RKO (cell line): ENCODE results near the gene ARHGAP22.

Experiments
- DNase-seq: peaks from one replicate; pipeline ENCODE4 v3.0.0-alpha.2; 2016; ENCODE audit warnings: low spot score

ARHGAP22 gene

DNA sequence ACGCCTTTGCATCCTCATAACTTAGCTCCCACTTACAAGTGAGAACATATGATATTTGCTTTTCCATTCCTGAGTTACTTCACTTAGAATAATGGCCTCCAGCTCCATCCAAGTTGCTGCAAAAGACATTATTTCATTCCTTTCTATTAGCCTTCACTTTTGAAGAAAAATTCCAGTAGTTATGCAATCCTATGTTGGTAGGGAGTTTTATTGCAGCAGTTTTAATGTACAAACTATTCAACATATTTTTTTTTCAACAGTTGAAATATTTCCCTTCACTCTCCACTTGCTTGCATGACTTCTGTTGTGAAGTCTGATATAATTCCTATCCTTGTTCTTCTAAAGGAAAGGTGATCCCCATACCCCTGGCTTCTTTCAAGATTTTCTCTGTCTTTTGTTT, 27.3 kb upstream of the ARHGAP22 start:
- no peak for DNase-seq

DNA sequence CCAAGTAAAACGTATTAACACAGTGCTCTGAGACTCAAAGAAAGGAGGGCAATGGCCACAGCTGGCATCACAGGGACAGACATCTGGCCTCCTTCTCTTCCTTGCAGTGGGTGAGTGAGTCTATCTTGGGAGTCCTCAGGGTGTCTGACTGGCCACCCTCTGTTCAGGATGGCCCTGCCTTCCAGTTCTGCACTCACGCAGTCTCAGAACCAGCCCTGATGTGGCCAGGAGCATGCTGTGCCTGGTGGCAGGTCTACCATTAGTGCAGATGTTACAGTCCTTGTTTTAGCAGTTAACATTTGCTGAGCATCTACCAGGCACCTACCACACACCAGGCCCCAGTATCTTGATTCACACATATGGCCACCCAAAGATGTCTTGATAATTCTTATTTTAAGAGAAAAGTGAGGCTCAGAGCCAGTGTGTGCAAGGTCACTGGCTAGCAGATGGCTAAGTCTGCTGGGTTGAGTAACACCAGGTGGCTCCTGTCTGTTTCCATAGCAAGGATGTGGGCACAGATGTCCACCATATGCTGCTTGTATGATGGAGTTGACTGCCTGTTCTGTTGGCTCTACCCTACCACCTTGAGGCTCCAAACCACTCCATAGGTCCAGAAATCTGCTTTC, 23.2 kb upstream of the ARHGAP22 start:
- no peak for DNase-seq

- DNase-seq, result no peak
Measured at GRCh38 chr10:48626986-48627731, 22.3 kb upstream of the ARHGAP22 start.

DNA sequence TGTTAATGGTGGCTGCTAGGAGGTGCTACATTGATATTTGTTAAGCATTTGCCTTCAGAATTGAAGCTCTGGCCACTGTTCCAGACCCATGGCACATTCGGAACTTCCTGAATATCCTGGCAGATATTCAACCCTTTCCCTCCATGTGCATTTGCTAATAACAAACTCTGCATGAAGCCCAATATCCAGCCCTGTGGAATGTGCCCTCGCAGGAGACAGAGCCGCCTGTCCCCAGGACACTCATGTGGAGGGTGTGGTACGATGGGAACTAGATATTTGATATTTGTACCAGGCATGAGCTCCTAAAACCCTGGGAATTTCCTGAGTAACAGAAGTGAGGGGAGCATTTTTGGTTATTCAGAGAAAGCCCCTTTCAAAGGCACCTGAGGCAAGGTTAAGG, 21.6 kb upstream of the ARHGAP22 start:
- no peak for DNase-seq

- no peak for DNase-seq
Measured at GRCh38 chr10:48625826-48626134, 20.9 kb upstream of the ARHGAP22 start.

DNA sequence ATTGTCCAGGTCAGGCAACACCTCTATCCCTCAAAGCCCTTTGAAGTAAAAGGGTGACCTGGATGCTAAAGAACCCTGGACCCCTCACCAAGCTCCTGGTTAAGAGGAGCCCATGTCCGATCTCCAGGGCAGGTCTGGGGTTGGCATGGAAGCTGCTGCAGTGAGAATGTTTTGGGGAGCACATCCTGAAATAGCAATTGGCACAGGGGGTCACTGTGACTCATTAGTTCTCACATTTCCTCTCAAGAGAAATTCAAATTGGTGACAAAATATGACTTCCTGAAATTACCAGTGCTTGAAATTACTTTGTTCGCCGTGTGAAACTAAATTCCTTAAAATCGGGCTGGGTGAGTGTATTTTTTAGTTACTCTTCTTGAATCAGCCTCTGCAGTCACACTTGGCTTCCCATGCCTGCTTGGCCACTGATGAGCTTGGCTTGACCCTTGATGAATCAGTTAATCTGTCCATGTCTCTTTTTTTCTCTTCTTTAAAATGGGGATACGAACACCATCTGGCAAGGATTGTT, 18.8 kb upstream of the ARHGAP22 start:
- DNase-seq, result peak; percentile 88

- no peak for DNase-seq
Measured at GRCh38 chr10:48623009-48623408, 18.1 kb upstream of the ARHGAP22 start.

GRCh38 chr10:48620719-48621118, 15.8 kb upstream of the ARHGAP22 start:
- DNase-seq, result no peak

GRCh38 chr10:48616436-48616835, 11.6 kb upstream of the ARHGAP22 start:
- no peak for DNase-seq

GRCh38 chr10:48614481-48615390, 9.9 kb upstream of the ARHGAP22 start:
- peak; percentile 64 for DNase-seq

DNA sequence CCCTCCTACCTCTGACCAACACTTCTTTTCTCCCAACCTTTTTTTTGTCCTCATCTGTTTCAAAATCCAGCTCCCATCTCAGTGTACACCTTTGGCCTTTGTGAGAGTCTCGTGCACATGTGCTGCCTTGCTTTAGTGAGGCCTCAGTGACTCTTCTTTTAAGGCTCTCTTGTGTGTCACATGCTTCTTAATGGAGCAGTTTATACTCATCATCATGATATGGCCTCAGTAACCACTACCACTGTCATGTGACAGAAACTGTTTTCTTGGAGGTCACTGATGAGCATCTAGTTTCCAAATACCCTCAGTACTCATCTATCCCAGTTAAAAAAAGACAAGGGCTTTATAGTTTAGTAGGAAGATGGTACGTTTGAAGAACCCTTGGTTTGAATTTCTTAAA, 8.1 kb upstream of the ARHGAP22 start:
- no peak for DNase-seq

DNA sequence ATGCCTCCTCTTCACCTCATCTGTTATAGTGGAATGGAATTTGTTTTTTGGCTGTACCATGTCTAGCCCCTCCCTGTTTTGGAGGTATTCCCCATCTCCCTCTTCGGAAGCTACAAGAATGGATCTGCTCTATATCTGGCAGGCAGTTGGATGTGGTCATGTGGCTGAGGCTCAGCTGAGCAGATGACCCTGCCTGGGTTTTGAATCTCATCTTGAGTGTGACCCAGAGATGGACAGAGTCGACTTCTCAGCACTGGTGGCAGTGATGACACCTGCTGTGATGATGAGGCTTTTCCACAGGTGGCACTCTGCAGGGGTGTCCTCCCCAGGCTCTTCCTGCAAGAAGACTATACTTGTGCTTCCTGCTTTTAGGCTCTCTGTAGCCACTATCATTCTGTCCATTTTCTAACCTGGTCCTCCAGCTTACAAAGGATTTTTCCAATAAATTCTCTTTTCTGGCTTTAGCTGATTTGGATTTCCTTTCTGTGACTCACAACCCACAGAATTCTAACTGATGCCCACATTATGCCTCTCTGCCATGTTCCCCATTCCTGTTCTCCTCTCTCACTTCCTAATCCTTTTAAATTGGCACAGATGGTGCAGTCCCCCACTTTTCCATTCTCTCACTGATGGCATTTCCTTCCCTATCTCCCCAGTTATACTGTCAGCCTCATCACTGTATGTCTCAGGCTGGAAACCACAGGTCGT, 7.5 kb upstream of the ARHGAP22 start:
- no peak for DNase-seq

GRCh38 chr10:48611133-48611532, 6.3 kb upstream of the ARHGAP22 start:
- DNase-seq, result no peak

DNA sequence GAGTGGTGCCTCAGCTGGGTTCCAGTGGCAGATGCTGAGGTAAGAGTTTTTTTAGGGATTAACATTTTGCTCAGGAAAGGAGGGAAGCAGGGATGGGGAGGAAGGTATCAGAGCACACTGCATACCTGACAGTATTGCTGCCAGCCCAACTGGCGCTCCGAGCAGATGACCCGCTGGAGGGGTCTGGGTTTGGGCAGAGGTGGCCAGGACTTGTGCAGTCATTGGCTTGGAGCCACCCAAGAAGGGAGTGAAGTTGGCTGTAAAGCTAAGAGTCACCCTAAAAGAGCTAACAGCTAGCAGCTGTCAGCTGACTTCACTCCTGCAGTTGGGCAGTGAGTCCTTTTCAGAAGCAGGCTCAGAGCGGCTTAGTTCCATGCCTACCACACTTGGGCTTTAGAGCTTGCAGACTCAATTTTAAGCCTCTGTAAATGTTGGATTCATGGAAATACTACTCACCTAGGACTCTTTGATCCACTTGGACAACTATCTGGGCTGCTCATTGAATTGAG, 5.8 kb upstream of the ARHGAP22 start:
- DNase-seq, result no peak

DNA sequence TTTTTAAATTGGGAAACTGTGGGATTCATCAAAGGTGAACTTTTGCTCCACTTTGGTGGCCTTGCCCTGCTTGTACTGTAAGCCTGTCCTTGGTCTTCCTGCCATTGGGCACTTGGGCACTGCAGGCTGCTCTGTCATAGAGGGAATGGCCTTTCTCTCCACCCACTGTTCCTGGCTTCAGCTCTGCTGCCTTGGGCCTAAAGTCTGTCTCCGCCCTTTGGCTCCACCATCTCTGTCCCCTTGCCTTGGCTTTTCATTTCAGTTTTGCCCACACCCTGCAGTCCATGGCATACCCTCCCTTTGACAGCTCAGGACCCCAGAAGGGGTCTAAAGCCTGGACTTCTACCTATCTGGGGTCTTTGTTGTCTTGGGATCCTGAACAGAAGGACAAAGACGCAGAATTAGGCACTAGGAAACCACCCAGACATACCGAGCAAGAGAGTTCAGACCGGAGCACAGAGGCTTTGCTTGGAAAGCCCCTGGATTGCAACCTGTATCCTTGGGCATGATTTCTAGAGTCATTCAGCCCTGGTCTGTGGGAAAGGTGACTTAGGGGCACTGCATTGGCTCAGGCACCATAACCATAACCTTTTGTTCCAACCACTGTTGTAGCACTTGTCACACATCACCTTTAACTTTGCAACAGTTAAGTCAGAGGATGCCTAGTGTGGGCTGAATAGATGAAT, 5.2 kb upstream of the ARHGAP22 start:
- DNase-seq, result no peak

DNA sequence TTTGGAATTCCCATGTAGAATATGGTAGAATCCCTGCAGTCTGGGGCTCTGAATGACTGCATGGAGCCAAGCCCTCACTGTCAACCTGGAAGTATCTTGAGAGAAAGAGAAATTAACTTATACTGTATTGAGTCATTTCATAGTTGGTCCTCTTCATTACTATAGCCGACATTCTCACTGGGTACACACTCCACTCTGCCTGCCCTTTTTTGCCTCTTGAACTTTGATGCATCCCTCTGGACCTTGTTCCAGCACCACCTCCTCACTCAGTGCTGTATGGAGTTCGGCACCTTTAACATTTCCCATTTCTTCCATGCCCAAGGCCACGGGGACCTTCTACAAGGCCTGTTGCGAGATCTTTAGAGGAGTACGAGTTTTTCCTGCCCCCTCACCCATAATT, 4.6 kb upstream of the ARHGAP22 start:
- DNase-seq, result no peak

DNA sequence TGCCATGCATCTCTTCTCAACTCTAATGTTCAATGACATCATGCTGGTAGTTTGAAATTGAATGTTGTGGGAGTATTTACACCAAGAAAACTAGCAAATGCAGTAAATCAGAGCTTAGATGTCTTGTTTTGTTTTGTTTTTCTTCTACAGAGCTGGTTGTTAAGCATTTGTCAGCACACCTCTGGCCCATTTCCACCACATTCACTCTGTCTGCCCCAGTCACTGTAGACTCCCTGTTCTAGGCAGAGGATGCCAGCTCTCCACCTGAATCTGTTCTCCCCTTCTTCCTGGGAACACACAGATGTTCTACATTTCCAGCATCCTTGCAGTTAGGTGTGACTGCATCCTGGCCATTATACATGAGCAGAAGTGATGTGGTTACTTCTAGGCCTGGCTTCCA, 4.1 kb upstream of the ARHGAP22 start:
- DNase-seq, result peak; percentile 67

DNA sequence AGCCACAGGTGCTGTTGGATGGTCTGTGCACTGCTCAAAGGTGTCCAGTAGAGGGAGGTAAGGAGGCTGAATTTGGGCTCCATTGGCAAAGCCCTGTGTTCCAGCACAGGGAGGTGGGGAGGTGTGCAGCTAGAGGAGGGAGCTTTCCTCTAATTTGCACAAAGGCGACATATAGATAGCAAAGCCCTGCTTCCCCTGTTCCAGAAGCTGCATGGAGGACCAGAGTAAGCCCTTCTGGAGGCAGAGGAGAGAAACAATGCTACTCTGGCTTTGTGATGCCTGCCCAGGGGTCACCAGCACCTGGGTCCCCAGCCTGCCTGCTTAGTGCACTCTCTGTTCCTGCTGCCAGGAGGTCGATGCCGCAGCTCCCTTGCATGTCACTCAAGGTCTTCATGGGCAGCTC, 3.4 kb upstream of the ARHGAP22 start:
- peak; percentile 79 for DNase-seq

DNA sequence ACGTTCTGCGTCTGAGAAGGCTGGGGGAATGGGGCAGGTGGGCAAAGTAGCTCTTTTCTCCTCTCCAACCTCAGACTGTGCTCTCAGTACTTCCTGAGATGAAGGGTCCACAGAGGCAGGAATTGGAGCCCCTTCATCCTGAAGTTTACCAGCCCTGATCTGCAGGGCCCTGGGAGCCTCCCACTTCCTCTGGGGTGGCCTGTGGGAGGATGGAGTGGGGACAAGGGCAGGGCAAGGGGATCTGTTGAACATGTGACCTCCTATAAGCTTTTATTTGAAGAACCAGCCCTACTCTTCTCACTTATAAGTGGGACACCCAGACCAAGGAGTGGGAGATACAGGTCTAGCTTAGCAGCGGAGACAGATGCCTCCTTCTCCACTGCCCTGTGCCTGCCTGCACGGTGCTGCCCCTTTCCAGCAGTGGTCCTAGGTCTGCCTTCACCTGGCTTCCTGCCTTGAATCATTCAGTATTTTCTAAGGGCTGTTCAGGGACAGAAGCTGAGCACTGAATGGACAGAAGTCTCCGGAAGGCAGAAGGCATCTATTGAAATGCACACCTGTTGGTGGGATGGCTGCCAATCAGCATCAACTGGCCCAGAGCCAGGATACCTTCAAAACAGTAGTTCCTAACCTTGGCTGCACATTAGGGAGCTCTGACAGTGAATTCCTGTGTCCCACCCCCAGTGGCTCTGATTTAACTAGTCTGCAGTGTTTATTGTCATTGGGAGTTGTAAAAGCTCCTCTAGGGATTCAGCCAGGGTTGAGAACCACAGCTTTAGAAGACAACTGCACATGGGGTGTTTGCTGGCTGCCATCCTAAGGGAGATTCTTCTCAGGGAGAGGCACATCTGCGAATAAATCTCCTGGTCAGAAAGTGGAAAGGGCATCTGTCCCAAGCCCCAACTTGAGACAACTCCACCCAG, 2.7 kb upstream of the ARHGAP22 start:
- peak; percentile 82 for DNase-seq
